Measurements from ENCODE around the gene CALCOCO1.
"Not testable (repeated sequence)": the region's sequence is repeated elsewhere in the genome, so short reads cannot be mapped to it uniquely, and the experiment has no call there.

The CALCOCO1 gene

DNA sequence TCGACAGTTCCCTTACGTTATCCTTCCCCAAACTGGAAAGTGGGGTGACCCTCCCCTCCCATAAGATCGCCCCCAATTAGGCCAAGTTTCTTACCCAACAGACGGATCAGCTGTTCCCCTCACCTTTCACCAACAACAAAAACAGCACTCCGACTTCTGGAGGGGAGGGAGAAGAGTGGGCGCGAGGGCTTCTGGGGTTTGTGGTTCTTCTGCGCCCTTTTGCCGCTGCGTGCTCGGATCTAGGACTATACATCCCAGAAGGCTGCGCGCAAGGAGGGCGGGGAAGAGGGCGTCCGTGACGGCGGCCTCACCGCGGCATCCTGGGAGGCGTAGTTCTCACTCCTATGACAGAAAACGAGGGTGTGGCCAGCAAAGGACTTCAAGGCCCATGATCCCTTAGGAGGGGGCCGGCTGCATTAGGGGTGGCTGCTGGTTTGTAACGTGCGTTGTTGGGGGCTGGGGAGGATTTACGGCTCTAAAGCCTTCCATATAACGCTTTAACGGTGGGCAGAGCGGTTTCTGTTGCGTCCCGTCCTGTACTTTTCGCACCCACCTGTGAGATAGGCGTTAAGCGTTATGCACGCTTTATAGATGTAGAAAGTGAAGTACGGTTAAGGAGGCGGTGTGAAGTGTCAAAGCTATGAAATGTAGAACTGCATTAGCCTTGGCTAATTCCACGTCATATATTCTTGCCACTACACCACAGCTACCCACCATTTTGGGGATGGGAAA, at the start of gene CALCOCO1:
CALCOCO1 (minus strand) TSS at position 143 of the 732 bp plus-strand sequence. CDS start 2,210 bp downstream, outside the sequence.
- DNase-seq (ENCODE audit: low spot score): peak; percentile 99

DNA sequence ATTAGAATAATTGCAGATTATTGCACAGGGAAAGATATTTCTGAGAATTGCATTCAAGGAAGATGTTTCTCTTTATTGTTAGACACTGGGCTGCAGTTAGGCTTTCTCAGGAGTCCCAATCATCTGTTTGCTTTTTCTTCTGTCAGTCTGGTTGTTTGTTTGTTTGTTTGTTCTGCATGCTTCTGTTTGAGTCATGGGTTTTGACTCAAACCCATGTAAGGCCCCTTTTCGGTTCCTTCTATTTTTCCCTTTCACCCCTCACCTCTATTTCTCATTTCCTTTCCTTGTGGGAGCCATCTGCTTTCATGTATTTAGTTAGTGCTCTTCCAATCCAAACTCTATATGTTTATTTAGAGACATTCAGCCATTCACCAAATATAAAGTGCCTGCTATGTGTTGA, 49.6 kb upstream of the CALCOCO1 start:
- DNase-seq (ENCODE audit: low spot score): no peak

DNA sequence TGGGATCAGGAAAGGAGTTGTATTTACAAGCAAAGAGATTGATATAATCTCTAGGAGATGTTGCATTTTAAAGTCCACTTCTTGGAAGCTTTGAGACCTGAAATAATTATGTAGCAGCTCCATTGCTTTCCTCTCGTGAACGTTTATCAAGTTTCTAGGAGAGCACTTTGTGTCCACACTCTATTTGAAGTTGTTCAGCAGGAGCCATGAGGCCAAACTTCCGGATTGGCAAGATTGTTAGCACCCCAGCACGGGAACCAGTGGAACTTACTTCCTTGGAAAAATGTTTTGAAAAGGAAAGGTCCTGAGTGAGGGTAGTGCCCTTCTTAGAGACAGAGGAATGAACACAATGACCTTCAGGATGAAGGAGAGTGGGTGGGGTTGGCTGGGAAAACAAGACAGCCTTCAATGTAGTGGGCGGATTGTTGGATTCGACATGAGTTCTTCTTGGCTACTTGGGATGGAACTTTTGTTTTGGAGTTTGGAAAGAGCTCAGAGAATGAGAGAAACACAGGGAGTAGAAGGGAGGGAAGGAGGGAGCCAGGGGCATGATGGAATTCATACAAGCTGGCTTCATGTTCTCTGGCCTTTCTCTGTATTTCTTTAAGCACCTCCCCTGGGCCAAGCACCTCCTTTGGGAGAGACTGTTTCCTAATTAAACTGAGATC, 48.4 kb upstream of the CALCOCO1 start:
- DNase-seq (ENCODE audit: low spot score): no peak

GRCh38 chr12:53770281-53770680, 43.0 kb upstream of the CALCOCO1 start:
- no peak for DNase-seq (ENCODE audit: low spot score)

DNA sequence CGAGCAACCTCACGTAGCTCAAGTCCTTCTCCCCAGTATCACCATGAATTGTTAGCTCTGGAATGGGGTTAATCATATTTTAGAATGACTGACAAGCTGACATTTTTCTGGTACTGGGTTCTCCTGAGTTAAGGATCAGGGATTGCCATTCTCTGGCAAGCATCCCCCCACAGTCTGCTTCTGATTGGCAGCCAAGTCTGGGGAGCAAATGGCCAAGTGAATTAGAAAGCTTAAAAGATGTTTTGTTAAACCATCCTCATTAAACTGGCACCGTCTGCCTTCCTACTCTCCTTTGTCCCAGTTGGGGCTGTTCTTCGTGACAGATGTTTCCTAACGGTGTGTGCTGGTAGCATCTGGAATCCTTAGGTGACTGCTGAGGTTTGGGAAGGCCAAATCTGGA, 41.7 kb upstream of the CALCOCO1 start:
- no peak for DNase-seq (ENCODE audit: low spot score)

- no peak for DNase-seq (ENCODE audit: low spot score)
These were observed 39.6 kb upstream of the CALCOCO1 start for GRCh38 chr12:53766881-53767280.

- DNase-seq (ENCODE audit: low spot score): no peak
These were observed 38.6 kb upstream of the CALCOCO1 start for GRCh38 chr12:53765891-53766290.

- no peak for DNase-seq (ENCODE audit: low spot score)
These were observed 37.4 kb upstream of the CALCOCO1 start for GRCh38 chr12:53764615-53765014.

DNA sequence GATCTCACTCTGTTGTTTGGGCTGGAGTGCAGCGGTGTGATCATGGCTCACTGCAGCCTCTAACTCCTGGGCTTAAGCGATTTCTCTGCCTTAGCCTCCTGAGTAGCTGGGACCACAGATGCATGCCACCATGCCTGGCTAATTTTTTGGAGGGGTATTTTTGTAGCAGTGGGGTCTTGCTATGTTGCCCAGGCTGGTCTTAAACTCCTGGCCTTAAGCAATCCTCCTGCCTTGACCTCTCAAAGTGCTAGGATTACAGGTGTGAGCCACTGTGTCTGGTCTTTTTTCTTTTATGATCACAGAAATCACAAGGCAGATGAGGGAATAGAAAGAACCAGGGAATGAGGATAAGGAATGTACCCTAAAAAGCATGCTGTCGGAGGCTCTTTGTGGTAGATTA, 35.5 kb upstream of the CALCOCO1 start:
- not testable (repeated sequence) for DNase-seq (ENCODE audit: low spot score)

GRCh38 chr12:53761306-53761705, 34.1 kb upstream of the CALCOCO1 start:
- no peak for DNase-seq (ENCODE audit: low spot score)

GRCh38 chr12:53759261-53759660, 32.0 kb upstream of the CALCOCO1 start:
- DNase-seq (ENCODE audit: low spot score): no peak

DNA sequence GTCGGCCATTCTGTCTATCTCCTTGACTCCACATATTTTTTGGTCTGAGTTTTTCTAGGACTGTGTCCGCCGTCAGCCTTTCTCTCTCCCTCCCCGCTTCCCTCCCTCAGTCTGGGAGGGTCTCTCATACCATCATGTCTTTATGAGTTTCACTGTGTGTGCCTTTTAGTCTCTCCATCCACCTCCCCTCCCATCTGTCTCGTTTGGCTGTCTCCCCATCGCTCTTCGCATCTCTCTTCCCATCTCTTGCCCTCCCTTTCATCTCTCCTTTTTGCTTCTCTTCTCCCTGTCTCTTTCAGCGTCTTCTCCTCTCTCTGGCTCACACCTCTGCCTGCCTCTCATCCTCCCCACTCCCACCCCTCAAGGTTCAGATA, 31.5 kb upstream of the CALCOCO1 start:
- no peak for DNase-seq (ENCODE audit: low spot score)

DNA sequence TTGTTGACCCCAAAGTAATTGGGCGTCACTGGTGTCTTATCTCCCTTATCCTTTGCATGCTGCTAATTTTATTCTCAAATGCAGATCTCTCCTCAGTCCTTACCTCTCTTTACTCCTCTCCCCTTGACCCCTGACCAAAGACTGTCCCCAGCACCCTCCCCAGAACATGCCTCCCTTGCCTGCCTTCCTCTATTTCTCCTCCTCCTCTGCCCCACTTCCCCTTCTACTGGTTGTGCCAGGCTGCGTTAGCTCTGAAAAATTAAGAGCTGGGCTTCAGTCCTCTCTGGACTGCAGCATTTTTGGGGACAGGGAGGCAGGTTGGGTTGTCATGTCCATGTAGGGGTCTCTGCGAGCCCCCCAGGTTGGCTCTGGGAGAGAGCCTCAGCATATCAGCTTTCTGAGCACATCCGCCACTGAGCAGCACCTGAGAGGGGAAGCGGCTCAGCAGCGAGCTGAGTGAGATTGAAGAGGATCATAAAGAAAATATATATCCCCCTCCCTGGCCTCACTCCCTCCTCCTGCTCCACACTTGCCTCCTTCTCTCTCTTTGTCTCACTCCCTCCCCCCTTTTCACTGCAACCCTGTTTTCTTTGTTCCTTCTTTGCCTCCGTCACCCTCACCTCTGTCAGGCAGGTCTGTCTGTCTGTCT, 31.0 kb upstream of the CALCOCO1 start:
- no peak for DNase-seq (ENCODE audit: low spot score)

- DNase-seq (ENCODE audit: low spot score): peak; percentile 99
These were observed 30.0 kb upstream of the CALCOCO1 start for GRCh38 chr12:53757101-53757770.

- peak; percentile 54 for DNase-seq (ENCODE audit: low spot score)
These were observed 29.2 kb upstream of the CALCOCO1 start for GRCh38 chr12:53756300-53757100.

DNA sequence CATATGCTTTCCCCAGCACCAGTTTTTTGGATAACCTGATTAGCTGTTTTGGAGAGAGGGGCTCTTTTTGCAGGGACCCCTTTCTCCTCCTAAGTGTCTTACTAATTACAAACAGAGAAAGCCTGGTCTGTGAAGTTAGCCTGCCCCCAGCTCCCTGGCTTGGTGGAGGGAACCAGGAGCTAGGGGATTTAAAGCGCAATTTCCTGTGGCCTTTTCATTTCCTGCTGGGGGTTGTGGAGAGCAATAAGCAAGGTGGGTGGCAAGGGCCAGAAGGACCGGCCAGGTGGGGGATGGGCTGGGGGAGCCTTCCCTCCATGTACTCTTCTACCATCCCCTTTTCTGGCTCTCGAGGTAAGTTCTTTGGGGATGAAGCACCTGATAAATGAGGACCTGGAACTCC, 28.6 kb upstream of the CALCOCO1 start:
- no peak for DNase-seq (ENCODE audit: low spot score)

GRCh38 chr12:53755451-53755891, 28.2 kb upstream of the CALCOCO1 start:
- no peak for DNase-seq (ENCODE audit: low spot score)

DNA sequence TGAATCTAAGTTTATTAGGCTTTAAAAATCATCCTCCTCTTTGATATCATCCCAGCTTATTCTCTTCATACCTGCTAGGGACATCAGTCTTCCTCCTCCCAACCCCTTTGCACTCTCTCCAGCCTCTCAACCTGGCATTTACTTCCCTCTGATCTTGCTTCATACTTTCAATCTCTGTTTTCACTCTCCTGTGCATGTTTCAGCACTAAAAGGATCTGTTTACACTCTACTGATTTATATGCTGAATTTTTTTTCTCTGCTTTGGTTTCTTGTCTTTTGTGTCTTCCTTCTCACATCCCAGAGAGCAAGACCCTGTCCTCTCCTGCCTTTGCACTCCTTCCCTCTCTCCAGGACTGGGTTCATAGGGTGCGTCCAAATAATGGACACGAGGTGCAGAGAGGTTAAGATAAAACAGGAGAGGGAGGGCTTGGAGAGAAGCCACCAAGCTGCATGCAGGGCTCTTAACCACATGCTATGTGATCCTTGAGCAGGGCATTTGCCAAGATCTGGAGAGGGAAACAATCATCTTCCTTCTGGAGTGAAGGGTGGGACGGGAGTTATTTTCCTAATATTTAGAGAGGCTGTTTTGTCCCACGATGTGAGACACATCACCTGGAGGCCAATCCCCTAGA, 27.5 kb upstream of the CALCOCO1 start:
- DNase-seq (ENCODE audit: low spot score): no peak

GRCh38 chr12:53754188-53754585, 26.9 kb upstream of the CALCOCO1 start:
- no peak for DNase-seq (ENCODE audit: low spot score)

GRCh38 chr12:53752621-53753020, 25.4 kb upstream of the CALCOCO1 start:
- DNase-seq (ENCODE audit: low spot score): no peak

DNA sequence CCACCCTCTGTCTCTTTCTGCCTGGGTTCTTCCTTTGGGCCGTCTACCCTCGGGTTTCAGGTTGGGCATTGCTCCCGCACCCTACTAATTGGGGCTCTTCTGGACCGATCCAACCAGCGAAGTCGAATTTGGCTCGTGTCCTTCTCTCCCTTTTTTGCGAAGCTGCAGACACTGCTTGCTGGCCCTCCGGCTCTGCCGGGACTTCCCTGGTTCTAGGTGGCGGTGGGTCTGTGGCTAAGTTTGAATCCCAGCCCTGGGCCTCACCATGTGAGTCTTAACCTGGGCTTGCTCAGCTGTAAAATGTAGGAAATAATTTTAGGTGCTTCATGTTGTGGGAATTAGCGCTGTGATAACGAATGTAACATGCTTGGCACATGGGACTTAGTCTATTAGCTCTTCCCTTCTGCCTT, 24.9 kb upstream of the CALCOCO1 start:
- DNase-seq (ENCODE audit: low spot score): no peak
